WTC11 (cell line): ENCODE results near the gene CHRM4. TPM values are rescaled to one million over a fixed set of nuclear protein-coding genes. Genes with fewer than 3 reads are reported as not detected.

ENCODE experiments used
- ATAC-seq: fragments of 200-7000 bp; cut with Tn5 transposase; 2 replicates; pipeline ENCODE4 v1.10.0; 2021; ENCODE audit warnings: mild to moderate bottlenecking, moderate library complexity
- CTCF ChIA-PET: fragments of 300-600 bp; sonication (Branson Sonifier 250); formaldehyde crosslinking; loops from one replicate; lab custom pipeline; 2021; ENCODE audit warnings: antibody characterized with exemption; lab: Charles Lee
- POLR2A ChIA-PET: fragments of 350-600 bp; sonication (Branson Sonifier 250); formaldehyde crosslinking; loops from one replicate; lab custom pipeline; 2021; ENCODE audit warnings: antibody characterized with exemption; lab: Charles Lee
- DNase-seq: peaks from one replicate; pipeline ENCODE4 v3.0.0; 2021; ENCODE audit warnings: low spot score
- H3K27ac Mint-ChIP-seq: 2 replicates; pipeline ENCODE4 v1.8.0; 2021; ENCODE audit warnings: mixed read lengths
- H3K27me3 Mint-ChIP-seq: 2 replicates; pipeline ENCODE4 v1.8.0; 2021; ENCODE audit warnings: low read depth, mild to moderate bottlenecking, moderate library complexity, mixed read lengths
- H3K36me3 Mint-ChIP-seq: 2 replicates; pipeline ENCODE4 v1.8.0; 2021; ENCODE audit warnings: mixed read lengths
- H3K4me1 Mint-ChIP-seq: 2 replicates; pipeline ENCODE4 v1.8.0; 2022; ENCODE audit warnings: mixed read lengths
- H3K4me3 Mint-ChIP-seq: 2 replicates; pipeline ENCODE4 v1.8.0; 2021; ENCODE audit warnings: mild to moderate bottlenecking, moderate library complexity, mixed read lengths
- H3K9me3 Mint-ChIP-seq: 2 replicates; pipeline ENCODE4 v1.8.0; 2021; ENCODE audit warnings: mixed read lengths
- GRHL2 ChIP-seq: fragments of 250-450 bp; sonication (Bioruptor Pico); IDR thresholded peaks from 2 replicates; pipeline ENCODE4 v1.8.0; 2022; ENCODE audit warnings: mild to moderate bottlenecking, moderate library complexity; ENCODE audit not compliant: insufficient replicate concordance, severe bottlenecking
- GTF2I ChIP-seq: fragments of 250-450 bp; sonication (Bioruptor Pico); conservative IDR thresholded peaks from 2 replicates; pipeline ENCODE4 v1.4.0; 2021; ENCODE audit warnings: mild to moderate bottlenecking
- NFYB ChIP-seq: sonication (generic); formaldehyde crosslinking; conservative IDR thresholded peaks from 2 replicates; pipeline ENCODE4 v1.8.0; 2022; ENCODE audit warnings: low read depth, missing genetic modification reagents
- NR2C2 ChIP-seq: sonication (generic); formaldehyde crosslinking; IDR thresholded peaks from 2 replicates; pipeline ENCODE4 v1.8.0; 2022; ENCODE audit warnings: mild to moderate bottlenecking, missing genetic modification reagents
- TCF7 ChIP-seq: sonication (generic); formaldehyde crosslinking; IDR thresholded peaks from 2 replicates; pipeline ENCODE4 v1.8.0; 2022; ENCODE audit warnings: mild to moderate bottlenecking, low read depth, missing genetic modification reagents, moderate library complexity
- ZNF416 ChIP-seq: fragments of 250-450 bp; sonication (Bioruptor Pico); IDR thresholded peaks from 2 replicates; pipeline ENCODE4 v1.9.0; 2021; ENCODE audit warnings: mild to moderate bottlenecking, inconsistent platforms
- ZNF671 ChIP-seq: fragments of 250-450 bp; sonication (Bioruptor Pico); IDR thresholded peaks from 2 replicates; pipeline ENCODE4 v1.8.0; 2021; ENCODE audit warnings: mild to moderate bottlenecking
- total RNA-seq: library from RNA; stranded (reverse); gene quantifications from 3 replicates; pipeline ENCODE4 v1.2.3, GENCODE V29; 2021
- TF ChIP-seq, protein P1 (sequence below): sonication (generic); formaldehyde crosslinking; IDR thresholded peaks from 2 replicates; pipeline ENCODE4 v1.8.1; 2023; ENCODE audit warnings: mild to moderate bottlenecking, missing genetic modification reagents, moderate library complexity
- TF ChIP-seq, protein P2 (sequence below): fragments of 250-450 bp; sonication (Bioruptor Pico); conservative IDR thresholded peaks from 2 replicates; pipeline ENCODE4 v1.9.0; 2021; ENCODE audit warnings: mild to moderate bottlenecking
- TF ChIP-seq, protein P3 (sequence below): sonication (generic); formaldehyde crosslinking; IDR thresholded peaks from 2 replicates; pipeline ENCODE4 v1.8.1; 2022; ENCODE audit warnings: low read depth, missing genetic modification reagents, borderline replicate concordance
- TF ChIP-seq, protein P4 (sequence below): sonication (generic); formaldehyde crosslinking; IDR thresholded peaks from 2 replicates; pipeline ENCODE4 v1.8.0; 2022; ENCODE audit warnings: mild to moderate bottlenecking, missing genetic modification reagents
- TF ChIP-seq, protein P5 (sequence below): sonication (generic); formaldehyde crosslinking; IDR thresholded peaks from 2 replicates; pipeline ENCODE4 v1.8.1; 2022; ENCODE audit warnings: missing genetic modification reagents, borderline replicate concordance
- TF ChIP-seq, protein P6 (sequence below): sonication (generic); formaldehyde crosslinking; IDR thresholded peaks from 2 replicates; pipeline ENCODE4 v1.8.1; 2023; ENCODE audit warnings: mild to moderate bottlenecking, missing genetic modification reagents, moderate library complexity
- TF ChIP-seq, protein P7 (sequence below): sonication (generic); formaldehyde crosslinking; IDR thresholded peaks from 2 replicates; pipeline ENCODE4 v1.8.0; 2022; ENCODE audit warnings: mild to moderate bottlenecking, missing genetic modification reagents
- TF ChIP-seq, protein P8 (sequence below): fragments of 200-600 bp; IDR thresholded peaks from 2 replicates; pipeline ENCODE4 v1.8.0; 2022; ENCODE audit warnings: antibody characterized with exemption
- TF ChIP-seq, protein P9 (sequence below): sonication (generic); formaldehyde crosslinking; conservative IDR thresholded peaks from 2 replicates; pipeline ENCODE4 v1.8.1; 2022; ENCODE audit warnings: mild to moderate bottlenecking, missing genetic modification reagents
- TF ChIP-seq, protein P10 (sequence below): sonication (generic); formaldehyde crosslinking; IDR thresholded peaks from 2 replicates; pipeline ENCODE4 v1.8.1; 2022; ENCODE audit warnings: low read depth, mild to moderate bottlenecking, moderate library complexity, missing genetic modification reagents, borderline replicate concordance
- TF ChIP-seq, protein P11 (sequence below): fragments of 250-450 bp; sonication (Bioruptor Pico); IDR thresholded peaks from 2 replicates; pipeline ENCODE4 v1.9.0; 2021; ENCODE audit warnings: mild to moderate bottlenecking

Gene CHRM4
- total RNA-seq, 1 experiment from 2014 or later: 0.85 TPM

DNA sequence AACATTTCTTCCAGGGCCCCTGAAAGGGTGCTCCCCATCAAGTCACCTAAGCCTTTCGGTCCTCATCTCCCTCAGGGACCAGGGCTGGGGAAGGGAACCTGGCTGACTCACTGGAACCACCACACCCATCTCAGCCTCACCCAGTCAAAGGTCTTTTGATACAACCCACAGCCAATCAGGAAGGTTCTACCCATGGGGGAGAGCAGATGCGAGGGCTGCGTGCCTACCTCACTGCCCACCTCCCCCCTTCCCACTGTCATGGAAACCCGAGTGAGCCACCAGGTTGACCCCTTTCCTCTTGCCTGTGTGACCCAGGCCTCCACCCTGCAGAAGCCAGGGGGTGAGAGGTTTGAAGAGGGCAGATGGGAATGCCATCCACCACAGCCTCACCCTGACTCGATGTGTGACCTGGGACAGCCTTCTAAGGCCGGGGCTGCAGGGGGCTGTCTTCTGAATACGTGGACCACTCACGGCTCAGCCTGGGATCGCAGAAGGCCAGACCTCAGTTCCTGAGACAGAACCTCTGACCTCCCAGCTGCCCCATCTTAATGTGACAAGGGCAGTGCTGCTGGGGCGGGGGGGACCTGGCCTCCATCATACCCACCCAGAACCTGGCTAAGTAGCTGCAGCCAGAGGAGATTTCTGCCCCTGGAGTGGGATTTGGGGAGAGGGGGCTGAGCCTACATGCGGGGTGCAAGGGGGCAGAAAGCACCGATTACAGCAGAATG, 7.4 kb downstream of the CHRM4 start:
- no peaks in the 10 kb centered on the region for H3K36me3 Mint-ChIP-seq
- ChIA-PET POLR2A (interaction anchor here (1.0 to 1.4 kb wide), 2 partner anchors 8 to 32 kb away, joined by 3 to 4 read pairs; no protein-coding TSS in a partner anchor), CTCF (interaction anchor here (0.8 to 1.9 kb wide), 22 partner anchors 8 to 801 kb away, joined by 3 to 65 read pairs (median 6); partner anchors contain the start of genes ARHGAP1, CHRM4 and ZNF408)
- TF ChIP-seq, protein P1, sequence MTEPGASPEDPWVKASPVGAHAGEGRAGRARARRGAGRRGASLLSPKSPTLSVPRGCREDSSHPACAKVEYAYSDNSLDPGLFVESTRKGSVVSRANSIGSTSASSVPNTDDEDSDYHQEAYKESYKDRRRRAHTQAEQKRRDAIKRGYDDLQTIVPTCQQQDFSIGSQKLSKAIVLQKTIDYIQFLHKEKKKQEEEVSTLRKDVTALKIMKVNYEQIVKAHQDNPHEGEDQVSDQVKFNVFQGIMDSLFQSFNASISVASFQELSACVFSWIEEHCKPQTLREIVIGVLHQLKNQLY: no peak
- TF ChIP-seq ZNF416 (CRISPR knock-in tag) (no peak), ZNF671 (CRISPR knock-in tag) (no peak), NR2C2 (CRISPR knock-in tag) (no peak), GTF2I (no peak), NFYB (no peak), GRHL2 (CRISPR knock-in tag) (no peak), TCF7 (CRISPR knock-in tag) (no peak)
- TF ChIP-seq, protein P2, sequence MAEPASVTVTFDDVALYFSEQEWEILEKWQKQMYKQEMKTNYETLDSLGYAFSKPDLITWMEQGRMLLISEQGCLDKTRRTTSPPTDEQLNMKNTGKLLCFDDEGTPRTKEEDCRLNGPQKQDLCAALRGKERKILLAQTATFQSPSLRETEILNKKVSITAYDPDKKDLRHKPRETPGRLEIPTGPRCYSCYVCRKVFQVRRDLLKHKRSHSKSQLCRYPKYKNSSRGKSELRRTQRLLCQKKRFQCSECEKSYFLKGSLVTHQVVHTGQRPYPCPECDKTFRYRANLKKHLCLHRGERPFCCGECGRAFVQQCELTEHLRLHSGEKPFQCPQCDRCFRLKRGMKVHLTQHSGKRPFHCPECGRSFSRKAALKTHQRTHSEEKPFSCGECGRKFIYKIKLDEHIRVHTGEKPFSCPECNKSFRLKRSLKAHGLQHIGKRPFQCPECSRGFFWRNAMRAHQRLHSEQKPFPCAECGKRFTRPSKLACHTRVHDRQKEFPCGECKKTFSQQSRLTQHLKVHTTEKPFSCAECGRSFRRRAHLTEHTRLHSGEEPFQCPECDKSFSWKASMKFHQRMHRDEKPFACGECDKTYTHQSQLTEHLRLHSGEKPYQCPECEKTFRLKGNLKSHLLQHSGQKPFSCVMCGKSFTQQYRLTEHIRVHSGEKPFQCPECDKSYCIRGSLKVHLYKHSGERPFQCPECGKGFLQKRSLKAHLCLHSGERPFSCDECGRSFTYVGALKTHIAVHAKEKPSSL (CRISPR knock-in tag): no peak
- TF ChIP-seq, protein P3, sequence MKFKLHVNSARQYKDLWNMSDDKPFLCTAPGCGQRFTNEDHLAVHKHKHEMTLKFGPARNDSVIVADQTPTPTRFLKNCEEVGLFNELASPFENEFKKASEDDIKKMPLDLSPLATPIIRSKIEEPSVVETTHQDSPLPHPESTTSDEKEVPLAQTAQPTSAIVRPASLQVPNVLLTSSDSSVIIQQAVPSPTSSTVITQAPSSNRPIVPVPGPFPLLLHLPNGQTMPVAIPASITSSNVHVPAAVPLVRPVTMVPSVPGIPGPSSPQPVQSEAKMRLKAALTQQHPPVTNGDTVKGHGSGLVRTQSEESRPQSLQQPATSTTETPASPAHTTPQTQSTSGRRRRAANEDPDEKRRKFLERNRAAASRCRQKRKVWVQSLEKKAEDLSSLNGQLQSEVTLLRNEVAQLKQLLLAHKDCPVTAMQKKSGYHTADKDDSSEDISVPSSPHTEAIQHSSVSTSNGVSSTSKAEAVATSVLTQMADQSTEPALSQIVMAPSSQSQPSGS: no peak
- TF ChIP-seq, protein P4, sequence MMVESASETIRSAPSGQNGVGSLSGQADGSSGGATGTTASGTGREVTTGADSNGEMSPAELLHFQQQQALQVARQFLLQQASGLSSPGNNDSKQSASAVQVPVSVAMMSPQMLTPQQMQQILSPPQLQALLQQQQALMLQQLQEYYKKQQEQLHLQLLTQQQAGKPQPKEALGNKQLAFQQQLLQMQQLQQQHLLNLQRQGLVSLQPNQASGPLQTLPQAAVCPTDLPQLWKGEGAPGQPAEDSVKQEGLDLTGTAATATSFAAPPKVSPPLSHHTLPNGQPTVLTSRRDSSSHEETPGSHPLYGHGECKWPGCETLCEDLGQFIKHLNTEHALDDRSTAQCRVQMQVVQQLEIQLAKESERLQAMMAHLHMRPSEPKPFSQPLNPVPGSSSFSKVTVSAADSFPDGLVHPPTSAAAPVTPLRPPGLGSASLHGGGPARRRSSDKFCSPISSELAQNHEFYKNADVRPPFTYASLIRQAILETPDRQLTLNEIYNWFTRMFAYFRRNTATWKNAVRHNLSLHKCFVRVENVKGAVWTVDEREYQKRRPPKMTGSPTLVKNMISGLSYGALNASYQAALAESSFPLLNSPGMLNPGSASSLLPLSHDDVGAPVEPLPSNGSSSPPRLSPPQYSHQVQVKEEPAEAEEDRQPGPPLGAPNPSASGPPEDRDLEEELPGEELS (CRISPR knock-in tag): no peak
- TF ChIP-seq, protein P5, sequence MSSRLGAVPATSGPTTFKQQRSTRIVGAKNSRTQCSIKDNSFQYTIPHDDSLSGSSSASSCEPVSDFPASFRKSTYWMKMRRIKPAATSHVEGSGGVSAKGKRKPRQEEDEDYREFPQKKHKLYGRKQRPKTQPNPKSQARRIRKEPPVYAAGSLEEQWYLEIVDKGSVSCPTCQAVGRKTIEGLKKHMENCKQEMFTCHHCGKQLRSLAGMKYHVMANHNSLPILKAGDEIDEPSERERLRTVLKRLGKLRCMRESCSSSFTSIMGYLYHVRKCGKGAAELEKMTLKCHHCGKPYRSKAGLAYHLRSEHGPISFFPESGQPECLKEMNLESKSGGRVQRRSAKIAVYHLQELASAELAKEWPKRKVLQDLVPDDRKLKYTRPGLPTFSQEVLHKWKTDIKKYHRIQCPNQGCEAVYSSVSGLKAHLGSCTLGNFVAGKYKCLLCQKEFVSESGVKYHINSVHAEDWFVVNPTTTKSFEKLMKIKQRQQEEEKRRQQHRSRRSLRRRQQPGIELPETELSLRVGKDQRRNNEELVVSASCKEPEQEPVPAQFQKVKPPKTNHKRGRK: no peak
- TF ChIP-seq, protein P6, sequence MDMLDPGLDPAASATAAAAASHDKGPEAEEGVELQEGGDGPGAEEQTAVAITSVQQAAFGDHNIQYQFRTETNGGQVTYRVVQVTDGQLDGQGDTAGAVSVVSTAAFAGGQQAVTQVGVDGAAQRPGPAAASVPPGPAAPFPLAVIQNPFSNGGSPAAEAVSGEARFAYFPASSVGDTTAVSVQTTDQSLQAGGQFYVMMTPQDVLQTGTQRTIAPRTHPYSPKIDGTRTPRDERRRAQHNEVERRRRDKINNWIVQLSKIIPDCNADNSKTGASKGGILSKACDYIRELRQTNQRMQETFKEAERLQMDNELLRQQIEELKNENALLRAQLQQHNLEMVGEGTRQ (CRISPR knock-in tag): no peak
- TF ChIP-seq, protein P7, sequence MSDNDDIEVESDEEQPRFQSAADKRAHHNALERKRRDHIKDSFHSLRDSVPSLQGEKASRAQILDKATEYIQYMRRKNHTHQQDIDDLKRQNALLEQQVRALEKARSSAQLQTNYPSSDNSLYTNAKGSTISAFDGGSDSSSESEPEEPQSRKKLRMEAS (CRISPR knock-in tag): no peak
- TF ChIP-seq, protein P8, sequence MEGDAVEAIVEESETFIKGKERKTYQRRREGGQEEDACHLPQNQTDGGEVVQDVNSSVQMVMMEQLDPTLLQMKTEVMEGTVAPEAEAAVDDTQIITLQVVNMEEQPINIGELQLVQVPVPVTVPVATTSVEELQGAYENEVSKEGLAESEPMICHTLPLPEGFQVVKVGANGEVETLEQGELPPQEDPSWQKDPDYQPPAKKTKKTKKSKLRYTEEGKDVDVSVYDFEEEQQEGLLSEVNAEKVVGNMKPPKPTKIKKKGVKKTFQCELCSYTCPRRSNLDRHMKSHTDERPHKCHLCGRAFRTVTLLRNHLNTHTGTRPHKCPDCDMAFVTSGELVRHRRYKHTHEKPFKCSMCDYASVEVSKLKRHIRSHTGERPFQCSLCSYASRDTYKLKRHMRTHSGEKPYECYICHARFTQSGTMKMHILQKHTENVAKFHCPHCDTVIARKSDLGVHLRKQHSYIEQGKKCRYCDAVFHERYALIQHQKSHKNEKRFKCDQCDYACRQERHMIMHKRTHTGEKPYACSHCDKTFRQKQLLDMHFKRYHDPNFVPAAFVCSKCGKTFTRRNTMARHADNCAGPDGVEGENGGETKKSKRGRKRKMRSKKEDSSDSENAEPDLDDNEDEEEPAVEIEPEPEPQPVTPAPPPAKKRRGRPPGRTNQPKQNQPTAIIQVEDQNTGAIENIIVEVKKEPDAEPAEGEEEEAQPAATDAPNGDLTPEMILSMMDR: no peak
- TF ChIP-seq, protein P9, sequence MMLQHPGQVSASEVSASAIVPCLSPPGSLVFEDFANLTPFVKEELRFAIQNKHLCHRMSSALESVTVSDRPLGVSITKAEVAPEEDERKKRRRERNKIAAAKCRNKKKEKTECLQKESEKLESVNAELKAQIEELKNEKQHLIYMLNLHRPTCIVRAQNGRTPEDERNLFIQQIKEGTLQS (CRISPR knock-in tag): no peak
- TF ChIP-seq, protein P10, sequence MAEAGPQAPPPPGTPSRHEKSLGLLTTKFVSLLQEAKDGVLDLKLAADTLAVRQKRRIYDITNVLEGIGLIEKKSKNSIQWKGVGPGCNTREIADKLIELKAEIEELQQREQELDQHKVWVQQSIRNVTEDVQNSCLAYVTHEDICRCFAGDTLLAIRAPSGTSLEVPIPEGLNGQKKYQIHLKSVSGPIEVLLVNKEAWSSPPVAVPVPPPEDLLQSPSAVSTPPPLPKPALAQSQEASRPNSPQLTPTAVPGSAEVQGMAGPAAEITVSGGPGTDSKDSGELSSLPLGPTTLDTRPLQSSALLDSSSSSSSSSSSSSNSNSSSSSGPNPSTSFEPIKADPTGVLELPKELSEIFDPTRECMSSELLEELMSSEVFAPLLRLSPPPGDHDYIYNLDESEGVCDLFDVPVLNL: no peak
- TF ChIP-seq, protein P11, sequence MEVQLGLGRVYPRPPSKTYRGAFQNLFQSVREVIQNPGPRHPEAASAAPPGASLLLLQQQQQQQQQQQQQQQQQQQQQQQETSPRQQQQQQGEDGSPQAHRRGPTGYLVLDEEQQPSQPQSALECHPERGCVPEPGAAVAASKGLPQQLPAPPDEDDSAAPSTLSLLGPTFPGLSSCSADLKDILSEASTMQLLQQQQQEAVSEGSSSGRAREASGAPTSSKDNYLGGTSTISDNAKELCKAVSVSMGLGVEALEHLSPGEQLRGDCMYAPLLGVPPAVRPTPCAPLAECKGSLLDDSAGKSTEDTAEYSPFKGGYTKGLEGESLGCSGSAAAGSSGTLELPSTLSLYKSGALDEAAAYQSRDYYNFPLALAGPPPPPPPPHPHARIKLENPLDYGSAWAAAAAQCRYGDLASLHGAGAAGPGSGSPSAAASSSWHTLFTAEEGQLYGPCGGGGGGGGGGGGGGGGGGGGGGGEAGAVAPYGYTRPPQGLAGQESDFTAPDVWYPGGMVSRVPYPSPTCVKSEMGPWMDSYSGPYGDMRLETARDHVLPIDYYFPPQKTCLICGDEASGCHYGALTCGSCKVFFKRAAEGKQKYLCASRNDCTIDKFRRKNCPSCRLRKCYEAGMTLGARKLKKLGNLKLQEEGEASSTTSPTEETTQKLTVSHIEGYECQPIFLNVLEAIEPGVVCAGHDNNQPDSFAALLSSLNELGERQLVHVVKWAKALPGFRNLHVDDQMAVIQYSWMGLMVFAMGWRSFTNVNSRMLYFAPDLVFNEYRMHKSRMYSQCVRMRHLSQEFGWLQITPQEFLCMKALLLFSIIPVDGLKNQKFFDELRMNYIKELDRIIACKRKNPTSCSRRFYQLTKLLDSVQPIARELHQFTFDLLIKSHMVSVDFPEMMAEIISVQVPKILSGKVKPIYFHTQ (CRISPR knock-in tag): no peak
- no peaks in the 10 kb centered on the region for H3K9me3 Mint-ChIP-seq
- peaks cover 34% of the 10 kb centered on the region for H3K27me3 Mint-ChIP-seq
- no peak for ATAC-seq
- no peak overlapping the region for H3K27ac Mint-ChIP-seq
- no peak overlapping the region for H3K4me3 Mint-ChIP-seq
- peaks cover 33% of the 10 kb centered on the region for H3K4me1 Mint-ChIP-seq
- DNase-seq: no peak
